GM19239 (cell line): Measurements from ENCODE around the gene KCNE4.
"Not testable (repeated sequence)": the region's sequence is repeated elsewhere in the genome, so short reads cannot be mapped to it uniquely, and the experiment has no call there.

Experiments used
- DNase-seq: peaks from one replicate; pipeline ENCODE4 v3.0.0; 2011; ENCODE audit warnings: low spot score; ENCODE audit not compliant: insufficient read length
- FAIRE-seq: peaks from 2 replicates; lab custom pipeline; 2011; peaks lifted over from hg19 to GRCh38; lab: Jason Lieb, UNC

The KCNE4 gene

DNA sequence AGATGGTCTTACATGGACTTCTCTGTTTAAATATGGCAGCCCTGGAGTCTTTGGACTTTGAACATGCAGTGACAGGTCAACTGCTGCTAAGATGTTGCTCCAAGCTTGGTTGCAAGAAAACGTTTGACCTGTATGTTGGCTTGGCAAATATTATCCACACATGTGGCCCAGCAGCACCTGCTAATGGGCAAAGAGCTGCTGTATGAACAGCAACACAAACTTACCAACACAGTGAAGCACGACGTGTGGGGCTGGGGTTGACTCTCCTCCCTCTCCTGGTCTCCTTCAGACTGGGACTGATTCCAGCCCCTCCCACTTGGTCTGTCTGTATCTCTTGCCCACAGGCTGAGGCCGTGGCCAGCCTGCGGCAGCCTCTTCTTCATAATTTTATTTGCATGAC is 3.8 kb downstream of the KCNE4 start:
- FAIRE-seq = no peak
- DNase-seq = no peak

DNA sequence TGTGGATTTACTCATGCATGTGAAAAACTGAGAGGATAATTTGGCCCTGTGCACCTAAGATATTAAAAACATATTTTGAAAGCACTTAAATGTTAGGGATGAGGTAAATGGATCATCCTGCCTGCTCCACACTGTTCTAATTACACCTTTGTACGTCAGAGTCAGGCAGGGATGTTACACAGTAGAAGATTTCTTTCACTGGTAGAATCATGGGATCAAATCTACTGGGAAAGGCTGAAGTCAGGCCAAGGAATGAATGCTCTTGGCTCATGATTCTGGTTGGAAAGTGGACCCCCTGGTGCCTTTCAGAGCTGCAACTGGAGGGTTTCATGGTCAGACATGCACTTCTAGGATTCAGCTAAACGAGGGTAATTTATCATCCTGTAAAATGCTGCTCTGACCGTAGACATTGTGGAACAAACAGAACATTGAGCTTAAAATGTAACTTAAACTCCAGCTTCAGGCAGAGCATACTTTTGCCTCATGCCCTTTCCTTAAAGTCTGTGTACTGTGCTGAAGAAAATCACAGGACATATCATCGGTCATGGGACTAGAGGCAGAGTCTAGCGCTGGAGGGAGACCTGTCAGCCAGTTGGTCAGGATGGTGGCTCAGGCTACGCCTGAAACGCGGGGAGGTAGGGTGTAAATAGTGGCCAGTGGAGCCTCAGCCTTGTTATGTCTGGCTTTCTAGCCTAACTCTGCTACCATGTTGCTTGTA is 4.9 kb downstream of the KCNE4 start:
- DNase-seq (no peak), FAIRE-seq (no peak)

DNA sequence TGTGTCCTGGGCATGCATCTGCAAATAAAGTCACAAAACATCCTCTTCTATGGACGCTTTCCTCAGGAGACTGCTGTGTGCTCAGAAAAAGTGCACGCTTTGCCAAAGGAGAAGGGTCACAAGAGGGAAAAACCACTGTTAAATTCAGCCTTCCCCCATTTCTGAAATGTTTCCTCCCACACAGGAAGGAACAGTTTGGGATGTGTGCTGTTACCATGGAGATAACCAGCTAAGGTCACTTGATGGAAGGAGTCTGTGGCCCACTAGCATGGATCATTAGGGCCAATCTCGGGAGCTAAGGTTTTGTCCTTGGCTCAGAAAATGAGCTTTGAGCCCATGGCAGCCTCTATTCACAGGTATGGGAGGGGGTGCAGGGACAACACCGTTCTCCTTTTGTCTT is 5.6 kb downstream of the KCNE4 start:
- FAIRE-seq = no peak

DNA sequence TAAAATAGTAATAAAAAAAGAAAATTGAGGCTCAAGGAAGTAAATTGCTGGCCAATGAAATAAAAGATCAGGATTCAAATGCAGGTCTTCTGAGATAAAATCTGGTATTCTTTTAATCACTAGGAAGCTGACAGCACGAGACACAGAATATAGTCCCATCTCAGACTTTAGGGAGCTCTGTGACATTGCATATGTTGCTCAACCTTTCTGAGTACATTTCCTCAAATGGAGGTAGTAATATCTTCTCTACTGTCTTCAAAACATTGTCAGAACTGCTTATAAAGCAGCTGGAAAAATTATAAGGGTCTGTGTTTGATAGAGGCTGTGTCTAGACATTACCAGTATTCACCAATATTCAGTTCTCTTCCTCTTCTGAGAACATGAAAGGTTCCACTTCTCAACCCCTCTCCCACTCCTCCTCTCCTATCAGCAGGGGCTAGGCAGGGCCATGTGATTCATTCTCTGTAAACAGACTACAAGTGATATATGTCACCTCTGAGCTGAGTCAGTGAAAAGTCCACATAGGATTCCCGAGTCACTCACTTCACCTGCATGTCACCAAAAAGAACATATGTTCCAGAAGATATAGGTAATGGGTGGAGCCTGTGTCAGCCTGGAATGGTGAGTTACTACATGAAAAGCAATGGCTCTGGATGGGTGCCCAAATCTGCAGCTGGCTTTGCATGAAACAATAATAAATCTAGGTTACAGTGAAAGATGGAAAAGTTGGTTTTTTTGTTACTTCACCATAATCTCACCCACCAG is 7.1 kb downstream of the KCNE4 start:
- no peak for DNase-seq
- FAIRE-seq = no peak

More for the DNA sequence above, 5.6 kb downstream of the KCNE4 start:
- DNase-seq = no peak

DNA sequence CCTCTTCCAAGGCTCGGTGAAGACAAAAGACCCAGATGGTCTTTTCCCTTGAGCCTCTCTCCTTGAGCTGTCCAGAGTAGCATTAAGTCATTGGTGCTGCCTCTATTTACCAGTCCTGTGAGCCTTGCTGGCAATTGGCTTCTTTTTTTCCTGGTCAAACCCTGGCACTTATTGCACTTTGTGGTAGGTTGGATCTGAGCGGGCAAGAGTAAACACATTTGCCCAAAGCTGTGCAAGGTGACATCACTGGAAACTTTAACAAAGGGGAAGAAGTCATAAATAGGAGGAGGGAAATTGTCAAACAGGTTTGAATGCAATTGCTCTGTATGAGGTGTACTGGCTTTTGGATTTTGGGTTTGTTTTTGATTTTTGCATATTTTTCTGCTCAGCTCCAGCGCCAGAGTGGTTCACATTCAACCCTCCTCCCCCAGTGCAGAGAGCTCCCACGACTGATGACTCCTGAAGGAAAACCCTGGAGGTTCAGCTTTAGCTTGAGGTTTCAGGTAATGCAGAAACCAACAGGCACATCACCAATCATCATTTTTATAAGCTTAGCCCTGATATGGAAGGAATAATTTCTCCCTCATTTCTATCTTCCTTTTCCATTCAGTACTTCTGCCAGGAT is 8.3 kb downstream of the KCNE4 start:
- no peak for FAIRE-seq
- DNase-seq = no peak

DNA sequence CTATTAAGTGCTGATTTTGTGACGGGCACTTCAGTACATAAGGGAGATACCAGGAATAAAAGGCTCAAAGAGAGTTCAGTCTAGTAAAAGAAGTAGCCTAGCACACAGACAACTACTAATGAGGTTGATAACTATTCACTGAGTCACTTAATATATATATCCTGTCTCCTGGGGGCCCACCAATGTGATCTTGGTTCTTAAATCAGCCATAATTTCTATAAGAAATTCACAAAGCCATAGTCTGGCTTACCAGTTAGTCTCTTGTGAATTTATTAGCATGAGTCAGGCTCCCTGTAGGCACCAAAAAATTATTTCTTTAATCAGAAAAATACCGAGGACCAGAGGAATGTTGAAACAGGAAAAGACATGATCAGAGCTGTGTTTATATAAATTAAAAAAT is 10.4 kb downstream of the KCNE4 start:
- FAIRE-seq (no peak), DNase-seq (no peak)

DNA sequence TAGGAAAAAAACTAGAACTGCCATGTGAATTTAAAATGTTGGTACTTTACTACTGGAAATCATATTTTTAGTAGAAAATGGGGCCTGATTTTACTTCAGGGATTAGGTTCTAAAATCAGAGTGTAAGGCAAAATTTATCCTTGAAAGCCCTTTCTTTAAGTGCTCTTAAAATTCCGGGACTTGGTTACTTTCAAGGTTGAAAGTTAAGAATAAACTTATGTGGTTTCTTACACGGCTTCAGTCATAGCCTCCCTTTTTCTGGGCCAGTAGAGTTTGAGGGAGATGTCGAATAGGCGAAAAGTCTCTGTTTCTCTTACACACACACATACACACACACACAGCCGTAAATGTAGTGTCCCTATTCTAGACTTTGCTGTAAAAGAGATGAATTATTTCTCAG is 13.1 kb downstream of the KCNE4 start:
- no peak for DNase-seq
- FAIRE-seq = no peak

DNA sequence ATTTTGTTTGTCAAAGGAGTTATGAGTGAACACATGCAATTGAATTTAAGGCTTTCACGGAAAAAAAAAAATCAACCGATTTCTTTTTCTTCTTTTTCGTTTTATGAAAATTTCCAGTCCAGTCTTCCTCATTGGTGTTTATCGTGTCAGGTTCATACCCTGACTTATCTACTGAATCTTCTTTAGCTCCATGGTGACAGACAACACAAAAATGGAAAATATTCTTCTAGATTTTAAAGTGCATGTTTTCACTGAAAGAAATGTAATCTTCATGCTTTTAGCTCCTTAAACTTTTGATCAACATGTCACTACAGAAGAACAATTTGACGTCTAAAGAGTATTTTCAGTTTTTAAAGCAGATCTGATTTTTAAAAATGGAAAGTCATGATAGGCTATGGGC is 14.7 kb downstream of the KCNE4 start:
- FAIRE-seq = no peak
- no peak for DNase-seq

DNA sequence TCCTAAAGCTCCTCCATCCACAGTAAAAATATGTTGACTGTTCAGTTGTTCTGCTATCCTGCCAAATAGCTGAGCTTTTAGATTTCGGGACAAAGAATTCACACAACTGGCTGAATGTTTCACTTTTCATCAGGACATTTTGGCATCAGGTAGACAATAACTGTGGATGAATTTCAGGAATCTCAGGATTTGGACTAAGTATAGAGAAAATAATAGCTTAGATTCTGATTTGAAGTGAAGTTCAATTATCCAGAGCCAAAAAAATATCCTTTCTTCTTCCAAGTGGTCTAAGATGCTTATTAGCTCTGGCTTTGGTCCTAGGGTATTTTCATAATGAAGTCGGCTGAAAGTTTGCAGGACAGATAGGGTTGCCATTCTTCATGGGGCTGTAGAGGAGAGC is 16.1 kb downstream of the KCNE4 start:
- DNase-seq = no peak
- FAIRE-seq = no peak

DNA sequence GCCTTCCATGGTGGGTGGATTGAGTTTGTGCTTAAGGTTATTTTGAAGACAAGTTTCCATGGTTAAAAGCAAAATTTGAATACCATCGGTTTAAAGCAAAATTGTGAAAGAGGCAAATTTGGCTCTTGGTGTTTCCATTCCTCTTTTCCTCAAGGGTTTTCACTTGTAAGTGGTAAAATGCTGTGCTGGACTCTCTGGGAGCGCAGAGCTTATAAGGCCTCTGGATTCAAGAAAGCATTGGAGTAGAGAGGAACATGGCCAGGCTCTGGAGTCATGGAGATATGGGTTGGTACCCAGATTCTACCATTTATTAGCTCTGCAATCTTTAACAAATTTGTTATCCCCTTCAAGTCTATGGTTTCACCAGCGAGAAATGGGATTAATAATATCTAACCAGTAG is 17.5 kb downstream of the KCNE4 start:
- FAIRE-seq (no peak), DNase-seq (no peak)

DNA sequence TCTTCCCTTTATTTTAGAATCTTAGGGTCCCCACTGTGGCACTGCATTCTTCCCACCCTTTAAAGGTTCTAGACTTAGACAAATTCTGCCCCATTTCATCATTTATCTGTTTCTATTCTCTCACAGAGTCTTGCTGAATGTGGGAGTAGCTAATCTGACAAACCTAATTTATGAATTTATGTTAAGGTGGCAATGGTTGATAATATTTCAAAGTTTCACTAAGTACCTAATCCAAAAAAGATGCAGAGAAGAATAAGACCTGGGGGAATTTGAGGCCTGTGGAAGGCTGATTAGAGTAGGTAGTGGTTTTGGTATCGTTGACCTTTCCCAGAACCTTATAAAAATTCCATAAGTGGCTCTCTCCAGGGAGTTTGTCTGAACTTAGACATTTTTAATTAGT is 18.0 kb downstream of the KCNE4 start:
- DNase-seq = no peak
- no peak for FAIRE-seq

DNA sequence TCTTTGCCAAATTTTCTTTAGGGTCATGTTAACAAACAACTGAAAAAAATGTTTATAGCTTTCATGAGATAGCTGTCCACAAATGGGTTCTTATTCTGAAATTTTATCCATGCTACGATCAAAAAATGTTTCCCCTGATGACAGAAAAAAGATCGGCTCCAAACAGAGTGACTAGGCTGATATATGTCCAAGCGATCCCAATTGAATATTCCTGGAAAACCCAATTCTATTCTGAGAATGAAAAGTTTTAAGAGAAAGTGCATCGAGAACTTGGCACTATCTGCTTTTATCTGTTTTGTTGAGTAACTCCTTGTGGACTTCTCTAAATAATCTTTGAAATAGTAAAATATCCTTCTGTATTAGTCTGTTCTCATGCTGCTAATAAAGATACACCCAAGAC is 19.1 kb downstream of the KCNE4 start:
- DNase-seq (no peak), FAIRE-seq (no peak)

DNA sequence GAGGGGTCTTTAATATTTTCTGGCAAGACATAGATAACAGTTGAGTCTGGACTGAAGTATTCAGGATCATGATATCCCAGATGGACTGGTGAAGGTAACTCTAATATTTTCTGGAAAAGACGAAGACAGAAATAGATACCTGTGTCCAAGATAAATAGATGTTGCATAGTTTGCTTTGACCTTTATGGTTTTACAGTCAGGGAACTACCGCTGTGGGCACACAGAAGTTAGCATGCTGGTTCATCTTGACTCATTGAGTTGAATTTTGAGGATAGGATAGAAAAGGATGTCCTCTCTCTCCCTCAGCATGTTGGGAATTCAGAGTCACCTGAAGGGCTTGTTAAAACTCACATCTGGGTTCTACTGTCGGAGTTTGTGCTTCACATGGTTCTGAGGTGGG is 20.8 kb downstream of the KCNE4 start:
- FAIRE-seq (no peak), DNase-seq (no peak)

DNA sequence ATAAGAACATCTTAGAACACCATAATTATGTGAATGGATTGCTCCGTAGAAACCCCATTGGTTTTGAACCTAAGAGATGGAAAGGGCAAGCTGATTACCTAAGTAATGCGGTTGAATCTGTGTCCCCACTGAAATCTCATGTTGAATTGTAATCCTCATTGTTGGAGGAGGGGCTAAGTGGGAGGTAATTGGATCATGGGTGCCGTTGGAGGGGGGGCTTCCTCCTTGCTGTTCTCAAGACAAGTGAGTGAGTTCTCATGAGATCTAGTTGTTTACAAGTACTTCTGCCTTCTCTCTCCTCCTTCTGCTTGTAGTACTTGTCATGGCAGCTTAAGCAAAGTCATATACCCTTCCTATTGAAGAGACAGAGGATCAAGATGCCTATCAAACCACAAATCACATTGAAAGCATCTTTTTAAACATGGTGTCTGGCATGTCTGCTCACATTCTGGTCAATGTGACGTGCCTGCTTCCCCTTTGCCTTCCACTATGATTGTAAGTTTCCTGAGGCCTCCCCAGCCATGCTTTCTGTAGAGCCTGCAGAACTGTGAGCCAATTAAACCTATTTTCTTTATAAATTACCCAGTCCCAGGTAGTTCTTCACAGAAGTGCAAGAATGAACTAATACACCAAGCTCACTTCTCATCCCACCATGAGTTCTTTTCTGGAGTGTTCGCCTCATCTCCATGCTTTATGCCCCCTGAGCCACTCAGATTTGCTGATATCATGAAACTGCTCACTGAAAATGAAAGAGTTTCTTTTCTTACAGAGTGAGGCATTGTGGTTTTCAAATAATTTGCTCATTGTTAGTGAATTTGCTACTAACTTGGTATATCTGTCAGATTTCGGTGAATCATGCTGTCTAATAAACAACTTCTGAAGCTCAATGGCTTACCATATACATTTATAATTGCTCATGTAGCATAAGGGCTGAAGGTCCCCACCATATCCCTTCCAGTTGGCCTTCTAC is 23.6 kb downstream of the KCNE4 start:
- FAIRE-seq (no peak), DNase-seq (no peak)

DNA sequence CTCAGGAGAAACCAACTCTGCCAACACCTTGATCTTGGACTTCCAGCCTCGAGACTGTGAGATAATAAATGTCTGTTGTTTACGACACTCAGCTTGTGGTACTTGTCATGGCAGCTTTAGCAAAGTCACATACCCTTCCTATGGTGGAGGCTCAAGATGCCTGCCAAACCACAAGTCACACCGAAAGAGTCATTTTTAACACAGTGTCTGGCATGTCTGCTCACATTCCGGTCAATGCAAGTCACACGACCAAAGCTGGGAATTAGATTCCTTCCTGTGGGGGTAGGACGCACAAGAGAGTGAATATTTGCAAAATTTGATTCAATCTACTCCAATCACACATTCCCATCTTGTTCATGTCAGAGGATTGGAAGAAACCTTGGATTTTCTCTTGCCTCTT is 24.6 kb downstream of the KCNE4 start:
- no peak for FAIRE-seq

DNA sequence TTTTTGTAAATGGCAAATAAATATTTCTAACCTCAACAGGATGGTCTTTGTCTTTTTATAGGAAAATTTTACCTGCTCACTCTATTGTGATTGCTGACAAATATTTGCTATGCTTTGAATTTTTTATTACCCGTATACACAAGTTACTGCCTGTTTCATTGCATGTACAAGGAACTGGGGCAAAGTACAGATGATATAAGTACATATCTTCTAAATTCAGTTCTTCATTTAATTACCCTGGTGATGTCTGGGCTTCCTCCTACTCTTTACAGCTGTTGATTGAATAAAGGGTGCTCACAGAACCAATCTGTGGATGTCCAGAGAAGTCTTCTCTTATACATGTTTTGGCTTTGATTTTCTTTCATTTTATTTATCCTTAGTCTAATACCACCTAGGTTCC is 26.5 kb downstream of the KCNE4 start:
- DNase-seq = no peak
- no peak for FAIRE-seq

More for the DNA sequence above, 24.6 kb downstream of the KCNE4 start:
- no peak for DNase-seq

DNA sequence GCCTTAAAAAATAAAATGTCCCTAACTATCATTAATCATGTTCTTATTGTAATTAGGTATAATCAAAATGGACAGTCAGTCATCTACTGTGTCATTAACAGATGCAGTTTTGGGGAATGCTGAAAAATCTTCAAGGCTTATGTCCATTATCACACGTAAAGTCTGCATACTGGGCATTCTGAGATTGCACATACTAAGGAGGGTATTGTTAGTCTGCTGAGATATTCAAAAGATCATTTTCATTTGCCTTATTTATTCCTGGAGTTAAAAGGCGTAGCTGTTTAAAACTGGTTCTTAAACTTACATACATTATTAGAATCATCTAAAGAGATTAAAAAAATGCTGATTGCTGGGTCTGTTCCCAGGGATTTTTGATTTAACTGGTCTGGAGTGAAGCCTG is 27.4 kb downstream of the KCNE4 start:
- DNase-seq = no peak
- FAIRE-seq = no peak

DNA sequence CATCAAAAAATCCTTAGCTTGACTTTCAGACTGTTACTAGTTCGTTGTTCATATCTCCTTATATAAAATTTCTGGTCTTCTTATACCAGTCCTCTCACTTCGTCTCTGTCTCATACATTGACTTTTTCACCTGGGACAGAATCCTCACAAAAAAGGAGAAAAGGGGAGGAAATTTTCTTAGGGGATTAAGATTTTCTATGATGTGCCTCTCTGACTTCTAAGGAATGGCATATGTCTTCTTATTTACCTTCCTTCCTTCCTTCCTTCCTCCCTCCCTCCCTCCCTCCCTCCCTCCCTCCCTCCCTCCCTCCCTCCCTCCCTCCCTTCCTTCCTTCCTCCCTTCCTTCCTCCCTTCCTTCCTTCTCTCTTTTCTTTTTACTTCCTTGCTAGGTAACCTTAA is 27.9 kb downstream of the KCNE4 start:
- no peak for DNase-seq
- FAIRE-seq = no peak

DNA sequence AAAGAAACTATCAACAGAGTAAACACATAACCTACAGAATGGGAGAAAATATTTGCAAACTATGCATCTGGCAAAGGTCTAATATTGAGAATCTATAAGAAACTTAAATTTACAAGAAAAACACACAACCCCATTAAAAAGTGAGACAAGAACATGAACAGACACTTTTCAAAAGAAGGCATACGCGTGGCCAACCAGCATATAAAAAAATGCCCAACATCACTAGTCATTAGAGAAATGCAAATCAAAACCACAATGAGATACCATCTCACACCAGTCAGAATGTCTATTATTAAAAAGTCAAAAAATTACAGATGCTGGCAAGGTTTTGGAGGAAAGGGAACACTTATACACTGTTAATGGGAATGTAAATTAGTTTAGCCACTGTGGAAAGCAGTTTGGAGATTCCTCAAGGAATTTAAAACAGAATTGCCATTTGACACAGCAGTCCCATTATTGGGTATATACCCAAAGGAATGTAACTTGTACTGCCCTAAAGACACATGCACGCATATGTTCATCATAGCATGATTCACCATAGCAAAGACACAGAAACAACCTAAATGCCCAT is 28.9 kb downstream of the KCNE4 start:
- DNase-seq, FAIRE-seq: not testable (repeated sequence)

DNA sequence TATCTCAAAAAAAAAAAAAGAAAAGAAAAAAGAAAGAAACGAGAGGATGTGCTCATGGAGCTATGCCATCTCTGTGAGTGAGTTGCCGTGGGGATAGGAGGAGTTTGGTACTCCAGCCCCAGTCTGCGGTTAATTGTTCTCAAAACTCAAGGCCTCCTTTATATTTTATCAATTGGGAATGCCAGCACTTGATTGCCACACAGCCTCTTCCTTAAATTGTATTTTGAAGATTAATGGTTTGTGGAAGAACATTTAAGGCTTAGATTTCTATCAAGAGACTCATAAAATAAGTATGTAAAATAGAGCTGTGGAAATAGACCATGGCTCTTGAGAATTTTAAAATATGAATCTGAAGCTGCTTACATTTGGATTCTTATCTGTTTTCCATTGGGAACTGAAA is 29.8 kb downstream of the KCNE4 start:
- no peak for FAIRE-seq
- no peak for DNase-seq
